HFF-Myc (cell line): Measurements from ENCODE around the gene SEPTIN1.
A peak's percentile ranks its signal among the peaks of the same experiment; 100 is the strongest.

Experiments used
- DNase-seq: peaks from one replicate; pipeline ENCODE4 v3.0.0-alpha.2; 2011; ENCODE audit warnings: low read depth; ENCODE audit errors: extremely low read depth
- H3K4me3 ChIP-seq: replicated peaks from 2 replicates; pipeline ENCODE4 v1.5.1; 2011; ENCODE audit warnings: low read depth, mild to moderate bottlenecking, control low read depth, low read length
- CTCF ChIP-seq: IDR thresholded peaks from 2 replicates; pipeline ENCODE4 v1.5.1; 2012; ENCODE audit warnings: mild to moderate bottlenecking, low read depth, low read length, control low read depth; ENCODE audit errors: missing control alignments

SEPTIN1 gene

GRCh38 chr16:30378236-30379157 lies 3.9 kb downstream of the SEPTIN1 start:
- peak; percentile 5 for TF ChIP-seq CTCF
- DNase-seq = peak; percentile 84
- H3K4me3 ChIP-seq = peak overlapping the region; percentile 71

GRCh38 chr16:30377812-30378235 lies 4.5 kb downstream of the SEPTIN1 start:
- TF ChIP-seq CTCF = no peak
- peak; percentile 72 for DNase-seq
- H3K4me3 ChIP-seq = peak overlapping the region; percentile 71

- no peak for TF ChIP-seq CTCF
Measured at GRCh38 chr16:30377050-30377811, 5.1 kb downstream of the SEPTIN1 start.

GRCh38 chr16:30376461-30376902 lies 5.9 kb downstream of the SEPTIN1 start:
- DNase-seq = no peak
- TF ChIP-seq CTCF = no peak
- no peak overlapping the region for H3K4me3 ChIP-seq

More at GRCh38 chr16:30377050-30377811, 5.1 kb downstream of the SEPTIN1 start:
- peak overlapping the region; percentile 71 for H3K4me3 ChIP-seq
- DNase-seq = no peak

- H3K4me3 ChIP-seq = no peak overlapping the region
- TF ChIP-seq CTCF = no peak
- DNase-seq = no peak
Measured at GRCh38 chr16:30375864-30376263, 6.5 kb downstream of the SEPTIN1 start.

GRCh38 chr16:30374538-30374937 lies 7.8 kb downstream of the SEPTIN1 start, which contains the start of gene MYL11:
MYL11 (plus strand) TSS chr16:30374802; CDS start chr16:30374858, 56 bp downstream.
- TF ChIP-seq CTCF = no peak
- no peak within 1 kb of the TSS for H3K4me3 ChIP-seq
- no peak for DNase-seq
